Stomach (tissue), 9 donors: ENCODE results near the gene TMOD1. TPM values are rescaled to one million over a fixed set of nuclear protein-coding genes. Genes with fewer than 3 reads are reported as not detected.

ENCODE experiments used
- DNase-seq, 2 donors: peaks; one replicate each; pipeline versions ENCODE4 v3.0.0 to v3.0.0-alpha.2; 2013 to 2019
- H3K27ac ChIP-seq, 5 donors: fragments of 200-600 bp in 4 of 5; sonication (generic) in 4 of 5; one replicate each; pipeline ENCODE4 v1.5.1; 2013 to 2019; ENCODE audit warnings: mild to moderate bottlenecking in 1 of 5, moderate library complexity in 1 of 5
- H3K27me3 ChIP-seq, 3 donors: fragments of 200-600 bp; sonication (generic); one replicate each; pipeline ENCODE4 v1.5.1; 2017 to 2019; ENCODE audit warnings: mixed run types in 1 of 3
- H3K36me3 ChIP-seq, 4 donors: fragments of 200-600 bp; sonication (generic); 1 replicate in 3 of 4; 2 replicates in 1 of 4; pipeline ENCODE4 v1.5.1; 2016 to 2019
- H3K4me1 ChIP-seq, 4 donors: fragments of 200-600 bp; sonication (generic); one replicate each; pipeline ENCODE4 v1.5.1; 2016 to 2019
- H3K4me3 ChIP-seq, 4 donors: fragments of 200-600 bp; sonication (generic) in 3 of 4; one replicate each; pipeline ENCODE4 v1.5.1; 2016 to 2019; ENCODE audit warnings: mild to moderate bottlenecking in 1 of 4
- H3K9me3 ChIP-seq, 4 donors: fragments of 200-600 bp; sonication (generic); one replicate each; pipeline ENCODE4 v1.5.1; 2016 to 2019
- CTCF ChIP-seq, 7 experiments: fragments of 450-650 bp in 4 of 7; fragments of 200-600 bp in 3 of 7; sonication (generic) in 3 of 7; IDR thresholded peaks; one replicate each; pipeline ENCODE4 v1.5.1; 2016 to 2019; ENCODE audit warnings: antibody characterized with exemption in 7 of 7, control low read depth in 2 of 7, mild to moderate bottlenecking in 1 of 7
- EP300 ChIP-seq: sonication (generic); formaldehyde crosslinking; IDR thresholded peaks from one replicate; pipeline ENCODE4 v1.6.1; 2017; ENCODE audit warnings: antibody characterized with exemption
- POLR2A ChIP-seq, 4 donors: fragments of 450-650 bp; IDR thresholded peaks; one replicate each; pipeline ENCODE4 v1.6.1; 2016; ENCODE audit warnings: antibody characterized with exemption in 4 of 4, control low read depth in 2 of 4, mild to moderate bottlenecking in 1 of 4, moderate library complexity in 1 of 4
- POLR2AphosphoS5 ChIP-seq, 3 donors: sonication (generic); formaldehyde crosslinking; IDR thresholded peaks; one replicate each; pipeline ENCODE4 v1.6.1; 2016; ENCODE audit warnings: antibody characterized with exemption in 3 of 3
- WGBS, 5 donors: extraction: QIAGEN DNeasy Blood & Tissue Kit in 3 of 5; methylation state at CpG; one replicate each; pipeline versions ENCODE4 v1.1.5 to v1.1.7; 2013 to 2018; 5-methylcytosine and 5-hydroxymethylcytosine counted together
- intact Hi-C: fragments of 100-400 bp; cut with DNase I; formaldehyde crosslinking; loops from one replicate; pipeline ENCODE4 v1.15.1; 2023; ENCODE audit warnings: low total_unique reads
- polyA plus RNA-seq, 3 donors: library from polyadenylated mRNA; stranded (reverse); fragments of 200-250 nt; gene quantifications; one replicate each; pipeline ENCODE4 v1.2.3, GENCODE V29; 2013
- total RNA-seq, 5 donors: library from RNA; depleted of rRNA; stranded (reverse); fragments of >200 nt; gene quantifications; one replicate each; pipeline versions ENCODE4 v1.1.0 to v1.2.3, GENCODE V29; 2014 to 2016
- donor health status: healthy with polysubstance abuse.
- donor health status: Bipolar disorder and iron deficiency.
- donor health status: healthy.

Gene TMOD1
- total and polyA plus RNA-seq, 8 donors: 4.6 to 34.8 (median 11.2) TPM

GRCh38 chr9:97647996-97648395, 146.5 kb downstream of the TMOD1 start:
- no peak for DNase-seq
- TF ChIP-seq POLR2A (IDR thresholded peaks at IDR 0.05): no peak
- TF ChIP-seq POLR2AphosphoS5 (IDR thresholded peaks at IDR 0.05): no peak
- no peak for TF ChIP-seq EP300
- TF ChIP-seq CTCF (IDR thresholded peaks at IDR 0.05): no peak
- H3K27ac ChIP-seq: no peak overlapping the region
- no peaks in the 10 kb centered on the region for H3K27me3 ChIP-seq
- H3K4me3 ChIP-seq: no peak overlapping the region
- peaks cover 45 to 96% (median 88%) of the 10 kb centered on the region in 4 donors for H3K36me3 ChIP-seq
- intact Hi-C loops: no loop called here
- H3K9me3 ChIP-seq: no peaks in the 10 kb centered on the region
- peaks cover 0 to 10% (median 0%) of the 10 kb centered on the region in 4 donors for H3K4me1 ChIP-seq
- 91 to 95% (median 92%) methylated on average over 5 of the region's 5 CpGs for WGBS, 5 donors

Other genes with a start within 250 kb of the TMOD1 start
- 10 to 100 TPM in 1 of 5 donors, 1 to 10 TPM in 4; 4.1 to 16.5 (median 8.1) TPM for gene CCDC180, start 194.0 kb upstream of the TMOD1 start, total RNA-seq
- gene CCDC180, start 194.0 kb upstream of the TMOD1 start, polyA plus RNA-seq: 1 to 10 TPM; 1.7 to 5.8 (median 2.1) TPM
- gene TDRD7, start 89.6 kb upstream of the TMOD1 start, total RNA-seq: 10 to 100 TPM in 3 of 5 donors, 1 to 10 TPM in 2; 4.7 to 20.1 (median 15.6) TPM
- 1 to 10 TPM; 4.8 to 8.6 (median 5.3) TPM for gene TDRD7, start 89.6 kb upstream of the TMOD1 start, polyA plus RNA-seq
- gene TSTD2, start 131.7 kb downstream of the TMOD1 start, total RNA-seq: 10 to 100 TPM in 4 of 5 donors, 1 to 10 TPM in 1; 2.3 to 29.9 (median 25.0) TPM
- gene TSTD2, start 131.7 kb downstream of the TMOD1 start, polyA plus RNA-seq: 1 to 10 TPM; 8.3 to 9.5 (median 9.0) TPM
- gene NCBP1, start 132.2 kb downstream of the TMOD1 start, total RNA-seq: 10 to 100 TPM; 15.6 to 90.4 (median 37.5) TPM
- 1 to 10 TPM; 5.5 to 6.7 (median 6.3) TPM for gene NCBP1, start 132.2 kb downstream of the TMOD1 start, polyA plus RNA-seq
- 10 to 100 TPM in 4 of 5 donors, 1 to 10 TPM in 1; 1.3 to 31.0 (median 25.7) TPM for gene XPA, start 195.7 kb downstream of the TMOD1 start, total RNA-seq
- gene XPA, start 195.7 kb downstream of the TMOD1 start, polyA plus RNA-seq: 10 to 100 TPM; 21.6 to 26.6 (median 22.1) TPM